Activated CD8-positive, alpha-beta memory T cell treated with anti-CD3 and anti-CD28 coated beads for 1 hour (primary cell): ENCODE measurements around the gene MADD.

Experiments used
- DNase-seq, 2 donors: peaks; one replicate each; pipeline ENCODE4 v3.0.0-alpha.2; 2020; ENCODE audit warnings: low read depth in 1 of 2; ENCODE audit errors: extremely low read depth in 1 of 2

The MADD gene

DNA sequence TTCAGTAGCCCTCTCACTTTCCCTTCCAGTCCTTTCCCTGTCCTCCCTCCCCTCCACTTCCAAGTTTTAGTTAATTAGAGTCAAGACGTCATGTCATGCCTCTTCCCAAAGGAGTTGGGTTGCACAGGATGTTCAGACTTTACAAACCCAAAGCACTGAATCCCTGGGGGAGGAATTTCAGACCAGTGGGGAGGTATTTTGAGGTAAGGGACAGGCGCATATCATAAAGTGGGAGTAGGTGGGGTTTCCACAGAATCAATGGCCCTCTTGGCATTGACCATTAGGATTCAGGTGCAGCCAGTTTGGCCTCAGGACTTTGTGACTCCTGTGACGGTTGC lies 20.6 kb upstream of the MADD start:
- no peak for DNase-seq

- DNase-seq, result no peak
Observed at GRCh38 chr11:47251751-47252150, 18.2 kb upstream of the MADD start.

GRCh38 chr11:47253660-47254059 lies 16.3 kb upstream of the MADD start:
- DNase-seq, result no peak

GRCh38 chr11:47254386-47254785 lies 15.5 kb upstream of the MADD start:
- no peak for DNase-seq

DNA sequence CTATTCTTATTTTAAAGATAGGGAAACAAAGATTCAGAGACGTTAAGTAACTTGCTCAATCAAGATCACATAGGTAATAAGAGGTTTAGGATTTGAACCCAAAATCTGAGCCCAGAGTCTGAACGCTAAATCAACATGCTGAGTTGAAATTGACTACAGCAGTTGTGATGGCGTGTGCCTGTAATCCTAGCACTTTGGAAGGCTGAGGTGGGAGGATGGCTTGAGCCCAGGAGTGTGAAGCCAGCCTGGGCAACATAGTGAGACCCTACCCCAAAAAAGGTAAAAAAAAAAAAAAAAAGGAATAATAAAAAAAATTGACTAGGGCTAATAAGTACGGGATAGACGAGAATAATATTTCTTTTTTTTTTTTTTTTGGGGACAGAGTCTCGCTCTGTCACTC lies 13.6 kb upstream of the MADD start:
- no peak for DNase-seq

GRCh38 chr11:47257177-47257516 lies 12.8 kb upstream of the MADD start:
- no peak for DNase-seq

DNA sequence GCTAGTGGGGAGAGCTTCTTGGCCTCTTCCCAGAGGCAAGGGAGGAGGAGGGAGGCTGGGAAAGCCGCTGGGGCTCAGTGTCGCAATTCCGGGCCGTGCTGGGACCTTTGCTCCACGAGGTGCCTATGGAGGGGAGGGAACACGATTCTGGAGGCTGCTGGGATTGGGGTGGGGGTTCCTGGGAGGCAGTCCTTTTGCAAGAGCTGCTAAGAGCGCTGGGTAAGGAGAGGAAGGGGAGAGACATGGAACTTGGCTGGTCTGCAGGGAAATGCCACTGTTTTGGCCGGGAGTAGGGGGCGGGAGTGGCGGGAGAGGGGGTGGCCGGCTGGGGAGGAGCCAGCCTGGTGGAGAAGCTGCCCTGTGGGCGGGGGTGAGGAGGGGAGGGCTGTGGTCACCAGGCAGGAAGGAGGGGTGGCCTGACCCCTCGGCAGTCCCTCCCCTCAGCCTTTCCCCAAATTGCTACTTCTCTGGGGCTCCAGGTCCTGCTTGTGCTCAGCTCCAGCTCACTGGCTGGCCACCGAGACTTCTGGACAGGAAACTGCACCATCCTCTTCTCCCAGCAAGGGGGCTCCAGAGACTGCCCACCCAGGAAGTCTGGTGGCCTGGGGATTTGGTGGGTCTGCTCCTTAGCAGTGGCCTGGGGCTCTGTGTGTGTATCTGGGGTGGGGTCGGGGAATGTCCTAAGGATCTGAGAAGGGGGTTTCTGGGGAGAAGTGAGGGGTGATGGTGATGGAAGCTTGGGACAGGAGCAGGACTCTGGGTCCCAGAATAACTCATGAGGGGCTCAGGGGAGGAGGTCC lies 12.2 kb upstream of the MADD start, which contains the start of gene NR1H3:
Gene NR1H3 (plus strand): TSS at position 480 of the 800 bp plus-strand sequence. CDS start 1,221 bp downstream, outside the sequence.
- DNase-seq, result no peak

GRCh38 chr11:47258317-47258902 lies 11.5 kb upstream of the MADD start:
- DNase-seq, result no peak

DNA sequence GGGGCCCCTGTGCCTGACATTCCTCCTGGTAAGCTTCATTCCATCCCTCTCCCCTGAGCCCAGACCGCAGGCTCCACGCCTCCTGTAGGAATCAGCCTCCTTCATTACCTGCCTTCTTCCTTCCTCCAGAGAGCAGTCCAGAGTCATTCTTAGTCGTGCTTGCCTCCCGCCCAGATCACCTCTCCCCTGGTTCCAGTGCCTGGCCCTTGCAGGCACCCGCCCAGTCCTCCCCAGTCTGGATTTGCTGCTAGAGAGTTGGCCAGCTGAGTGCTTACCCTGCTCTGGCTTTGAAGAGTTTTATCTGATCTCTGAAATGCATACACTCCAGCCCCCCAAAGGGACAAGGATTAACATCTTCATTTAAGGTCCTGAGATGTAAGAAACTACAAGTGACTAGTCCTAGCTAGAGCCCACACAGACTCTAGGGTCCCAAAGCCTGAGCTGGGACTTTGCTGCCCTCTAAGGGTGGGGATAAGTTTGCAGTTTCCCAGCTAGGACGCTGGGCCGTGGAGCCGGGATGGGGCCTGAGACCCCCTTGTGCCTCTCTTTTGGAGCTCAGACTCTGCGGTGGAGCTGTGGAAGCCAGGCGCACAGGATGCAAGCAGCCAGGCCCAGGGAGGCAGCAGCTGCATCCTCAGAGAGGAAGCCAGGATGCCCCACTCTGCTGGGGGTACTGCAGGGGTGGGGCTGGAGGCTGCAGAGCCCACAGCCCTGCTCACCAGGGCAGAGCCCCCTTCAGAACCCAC lies 10.5 kb upstream of the MADD start:
- DNase-seq, result no peak

DNA sequence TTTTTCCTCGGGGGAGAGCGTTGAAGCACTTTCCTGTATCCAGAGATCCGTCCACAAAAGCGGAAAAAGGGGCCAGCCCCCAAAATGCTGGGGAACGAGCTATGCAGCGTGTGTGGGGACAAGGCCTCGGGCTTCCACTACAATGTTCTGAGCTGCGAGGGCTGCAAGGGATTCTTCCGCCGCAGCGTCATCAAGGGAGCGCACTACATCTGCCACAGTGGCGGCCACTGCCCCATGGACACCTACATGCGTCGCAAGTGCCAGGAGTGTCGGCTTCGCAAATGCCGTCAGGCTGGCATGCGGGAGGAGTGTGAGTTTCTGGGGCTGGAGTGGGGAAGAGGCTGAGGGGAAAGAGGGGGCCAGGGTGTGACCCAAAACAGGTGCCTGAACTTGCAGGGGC lies 9.6 kb upstream of the MADD start:
- no peak for DNase-seq

DNA sequence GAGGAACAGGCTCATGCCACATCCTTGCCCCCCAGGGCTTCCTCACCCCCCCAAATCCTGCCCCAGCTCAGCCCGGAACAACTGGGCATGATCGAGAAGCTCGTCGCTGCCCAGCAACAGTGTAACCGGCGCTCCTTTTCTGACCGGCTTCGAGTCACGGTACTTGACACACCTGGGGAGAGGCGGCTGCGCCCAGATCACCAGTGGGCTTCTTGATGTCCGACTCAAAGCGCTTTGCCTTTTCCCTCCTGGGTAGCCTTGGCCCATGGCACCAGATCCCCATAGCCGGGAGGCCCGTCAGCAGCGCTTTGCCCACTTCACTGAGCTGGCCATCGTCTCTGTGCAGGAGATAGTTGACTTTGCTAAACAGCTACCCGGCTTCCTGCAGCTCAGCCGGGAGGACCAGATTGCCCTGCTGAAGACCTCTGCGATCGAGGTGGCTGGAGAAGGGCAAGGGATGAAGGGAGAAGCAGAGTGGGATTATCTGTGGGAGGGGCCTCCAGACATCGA lies 8.6 kb upstream of the MADD start:
- no peak for DNase-seq

- DNase-seq, result no peak
Observed at GRCh38 chr11:47264119-47264518, 5.8 kb upstream of the MADD start.

- no peak for DNase-seq
Observed at GRCh38 chr11:47264521-47264920, 5.4 kb upstream of the MADD start.

GRCh38 chr11:47267876-47268275 lies 2.1 kb upstream of the MADD start:
- no peak for DNase-seq

DNA sequence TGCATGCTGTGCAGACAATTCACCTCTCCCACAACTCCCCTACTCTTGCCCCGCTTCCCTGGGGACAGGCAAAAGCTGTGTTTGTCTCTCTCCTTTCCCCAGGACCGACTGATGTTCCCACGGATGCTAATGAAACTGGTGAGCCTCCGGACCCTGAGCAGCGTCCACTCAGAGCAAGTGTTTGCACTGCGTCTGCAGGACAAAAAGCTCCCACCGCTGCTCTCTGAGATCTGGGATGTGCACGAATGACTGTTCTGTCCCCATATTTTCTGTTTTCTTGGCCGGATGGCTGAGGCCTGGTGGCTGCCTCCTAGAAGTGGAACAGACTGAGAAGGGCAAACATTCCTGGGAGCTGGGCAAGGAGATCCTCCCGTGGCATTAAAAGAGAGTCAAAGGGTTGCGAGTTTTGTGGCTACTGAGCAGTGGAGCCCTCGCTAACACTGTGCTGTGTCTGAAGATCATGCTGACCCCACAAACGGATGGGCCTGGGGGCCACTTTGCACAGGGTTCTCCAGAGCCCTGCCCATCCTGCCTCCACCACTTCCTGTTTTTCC lies 1.4 kb upstream of the MADD start:
- no peak for DNase-seq

DNA sequence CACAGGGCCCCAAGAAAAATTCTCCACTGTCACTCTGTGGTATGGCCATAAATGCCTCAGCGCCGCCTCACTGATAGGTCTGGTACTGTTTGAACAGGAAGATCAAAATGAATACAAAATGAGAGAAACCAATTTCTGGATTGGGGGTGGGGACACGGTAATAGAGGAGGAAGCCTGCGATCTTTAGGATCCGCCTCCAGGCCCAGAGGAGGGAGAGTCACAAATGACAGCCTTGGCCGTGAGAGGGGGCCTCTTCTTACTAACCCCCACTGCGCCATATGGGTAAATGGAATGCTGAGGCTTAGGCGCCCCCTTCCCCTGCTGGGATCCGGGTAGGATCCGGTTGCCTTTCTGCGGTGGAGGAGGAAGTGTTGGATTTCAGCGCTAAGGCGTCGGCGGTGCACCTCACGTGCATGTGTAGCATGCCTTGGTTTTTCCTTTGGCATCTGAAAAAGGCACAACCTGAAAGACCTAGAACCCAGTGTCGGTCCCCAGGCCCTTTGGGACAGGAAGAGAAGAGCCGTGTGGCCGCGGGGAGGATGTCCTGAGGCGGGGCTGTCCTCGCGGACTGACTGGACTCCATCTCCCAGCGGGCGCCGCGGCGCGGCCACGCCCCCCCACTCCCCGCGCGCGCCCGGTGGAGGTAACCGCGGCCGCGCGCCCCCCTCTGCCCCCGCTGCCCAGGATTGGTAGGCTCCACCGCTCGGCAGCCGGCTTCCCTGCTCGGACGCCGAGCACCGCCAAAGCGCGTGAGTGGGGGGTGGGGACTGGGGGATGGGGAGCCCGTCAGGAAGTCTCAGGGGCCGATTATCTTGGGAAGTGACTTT lies 718 bp upstream of the MADD start:
- DNase-seq, result peak; percentile 49 to 73

DNA sequence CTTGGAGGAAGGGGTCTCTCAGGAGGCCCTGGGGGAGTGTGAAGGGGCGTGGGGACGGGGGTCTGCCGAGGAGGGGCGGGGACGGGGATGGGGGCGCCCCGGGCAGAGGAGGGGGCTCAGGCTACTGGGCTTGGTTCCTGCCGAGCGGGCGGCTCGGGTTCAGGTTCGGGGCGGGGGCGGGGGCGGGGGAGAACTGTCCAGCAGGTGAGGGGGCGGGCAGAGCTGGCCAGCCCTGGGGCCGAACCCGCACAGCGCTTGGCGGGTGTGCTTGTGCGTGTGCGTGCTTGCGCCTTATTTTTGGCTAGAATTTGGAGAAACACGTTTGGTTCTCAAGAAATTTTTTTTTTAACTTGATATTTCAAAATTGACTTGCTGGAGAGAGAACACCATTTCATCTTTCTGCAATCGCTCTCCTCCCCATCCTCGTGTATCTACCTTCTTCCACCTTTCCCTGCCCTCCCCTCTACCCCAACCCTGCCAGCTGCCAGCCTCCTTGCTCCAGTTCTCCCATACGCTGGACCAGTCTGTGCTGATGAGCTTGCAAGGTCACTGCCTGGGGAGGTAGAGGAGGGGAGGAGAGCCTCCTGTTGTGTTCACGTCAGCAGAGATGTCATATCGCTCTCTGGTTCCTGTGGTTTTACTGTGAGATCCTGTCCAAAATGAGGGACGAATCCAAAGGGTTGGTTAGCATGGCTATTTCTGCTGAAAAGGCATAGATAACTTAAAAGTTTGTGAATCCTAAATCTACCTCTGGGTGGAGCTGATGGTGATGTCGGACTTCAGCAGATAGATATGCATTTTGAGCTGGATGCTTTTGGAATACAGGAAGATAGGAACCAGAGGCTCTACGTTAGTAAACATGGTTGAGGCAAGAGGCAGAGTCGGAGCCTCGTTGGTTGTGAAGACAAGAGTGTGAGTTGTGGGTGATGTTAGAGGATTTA lies 668 bp downstream of the MADD start:
- no peak for DNase-seq

DNA sequence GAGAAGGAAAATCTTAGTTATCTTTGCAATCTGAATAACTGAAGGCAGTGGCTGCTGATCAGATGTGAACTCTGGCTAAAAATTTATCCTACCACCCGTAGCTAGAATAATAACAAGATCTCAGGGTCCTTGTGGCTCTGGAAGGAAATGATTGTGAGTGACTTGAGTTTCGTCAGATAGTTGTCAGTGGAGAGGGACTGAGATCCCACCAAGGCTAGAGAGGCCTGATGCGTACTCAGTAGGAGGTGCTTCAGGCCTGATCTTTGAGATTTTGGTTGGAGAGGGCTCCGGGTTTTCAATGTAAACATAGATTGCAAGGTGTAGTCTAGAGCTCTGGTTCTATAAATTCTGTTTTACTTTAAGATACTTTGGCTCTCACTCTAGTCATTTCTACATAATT lies 1.4 kb downstream of the MADD start:
- DNase-seq, result no peak

DNA sequence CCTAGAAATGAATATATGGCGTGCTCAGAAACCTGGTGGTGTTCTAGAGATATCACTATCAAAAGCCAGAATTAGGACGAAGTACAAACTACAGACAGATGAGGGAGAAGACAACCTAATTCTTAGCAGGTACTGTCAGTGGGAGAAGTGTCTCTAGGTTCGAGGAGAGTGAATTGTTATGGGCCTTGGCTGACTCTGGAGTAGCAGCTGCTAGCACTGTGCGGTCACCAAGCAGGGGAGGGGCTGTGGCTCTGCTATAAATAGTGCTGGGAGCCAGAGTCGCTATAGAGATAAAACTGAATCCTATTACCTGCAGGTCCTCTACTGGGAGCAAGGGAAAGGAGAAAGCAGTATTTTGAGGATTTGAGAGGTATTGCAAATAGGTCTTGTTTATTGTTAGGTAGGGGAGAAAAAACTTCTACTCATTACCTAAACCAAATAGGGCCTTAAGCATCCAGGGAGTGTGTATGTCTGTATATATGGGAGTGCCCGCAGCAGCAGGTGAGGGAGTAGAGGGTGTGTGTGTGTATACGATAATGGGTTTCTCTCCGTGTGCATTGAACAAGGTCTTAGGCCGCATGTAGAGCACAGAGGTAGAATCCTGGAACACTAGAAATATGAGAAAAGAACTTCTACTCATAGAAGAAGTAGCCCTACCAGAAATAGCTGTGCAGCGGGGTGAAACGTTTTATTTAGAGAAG lies 2.2 kb downstream of the MADD start:
- DNase-seq, result no peak
